IMR-90 (cell line): ENCODE results near the gene JAKMIP2. TPM values are rescaled to one million over a fixed set of nuclear protein-coding genes. Genes with fewer than 3 reads are reported as not detected.

Experiments
- ATAC-seq: fragments of 200-7000 bp; cut with Tn5 transposase; 2 replicates; pipeline ENCODE4 v1.9.1; 2020; ENCODE audit warnings: low read depth, mild to moderate bottlenecking, moderate library complexity
- BruUV-seq: library from RNA; stranded (reverse); fragments of 400-500 nt; replicated peaks from 2 replicates; lab custom pipeline; 2021; lab: Mats Ljungman, UMichigan
- CTCF ChIA-PET: fragments of 300-600 bp; formaldehyde crosslinking; extraction: SDS; loops from one replicate; lab custom pipeline; 2021; ENCODE audit warnings: antibody characterized with exemption; lab: Yijun Ruan, JAX
- POLR2A ChIA-PET: fragments of 300-600 bp; sonication (Branson Sonifier 250); formaldehyde crosslinking; loops from one replicate; lab custom pipeline; 2022; ENCODE audit warnings: antibody characterized with exemption; ENCODE audit not compliant: unreplicated experiment; lab: Charles Lee
- DNase-seq: peaks from one replicate; pipeline ENCODE4 v3.0.0; 2013
- H2AFZ ChIP-seq: replicated peaks from 2 replicates; pipeline ENCODE3; 2013; ENCODE audit warnings: low read length, mild to moderate bottlenecking; ENCODE audit not compliant: poor library complexity
- H2AK5ac ChIP-seq: 2 replicates; pipeline ENCODE4 v1.6.1; 2013; ENCODE audit warnings: low read depth, low read length, inconsistent platforms
- H2AK9ac ChIP-seq: replicated peaks from 2 replicates; pipeline ENCODE3; 2013; ENCODE audit warnings: mild to moderate bottlenecking, low read depth, low read length, moderate library complexity; ENCODE audit not compliant: poor library complexity
- H2BK120ac ChIP-seq: 2 replicates; pipeline ENCODE4 v1.6.1; 2013; ENCODE audit warnings: low read depth, low read length, inconsistent platforms
- H2BK15ac ChIP-seq: 3 replicates; pipeline ENCODE4 v1.6.1; 2013; ENCODE audit warnings: low read depth, low read length, inconsistent platforms
- H2BK20ac ChIP-seq: 2 replicates; pipeline ENCODE4 v1.6.1; 2013; ENCODE audit warnings: low read depth, mild to moderate bottlenecking, inconsistent platforms, low read length, moderate library complexity
- H2BK5ac ChIP-seq: 2 replicates; pipeline ENCODE4 v1.6.1; 2013; ENCODE audit warnings: mild to moderate bottlenecking, low read depth, low read length, inconsistent platforms; ENCODE audit not compliant: poor library complexity, severe bottlenecking
- H3K14ac ChIP-seq: replicated peaks from 2 replicates; pipeline ENCODE4 v1.6.1; 2013; ENCODE audit warnings: low read depth, low read length, inconsistent platforms
- H3K18ac ChIP-seq: 2 replicates; pipeline ENCODE4 v1.6.1; 2013; ENCODE audit warnings: low read depth, low read length, control low read depth
- H3K23ac ChIP-seq: 2 replicates; pipeline ENCODE4 v1.6.1; 2013; ENCODE audit warnings: low read depth, low read length, inconsistent platforms
- H3K27ac ChIP-seq: 2 replicates; pipeline ENCODE4 v1.5.1; 2013; ENCODE audit warnings: mild to moderate bottlenecking, control low read depth, low read length; ENCODE audit not compliant: insufficient read depth
- H3K27me3 ChIP-seq: 2 replicates; pipeline ENCODE4 v1.6.1; 2013; ENCODE audit warnings: low read length; ENCODE audit not compliant: control insufficient read depth, insufficient read depth
- H3K36me3 ChIP-seq: 2 replicates; pipeline ENCODE4 v1.6.1; 2013; ENCODE audit warnings: low read length, mixed read lengths; ENCODE audit not compliant: control insufficient read depth, insufficient read depth
- H3K4ac ChIP-seq: 2 replicates; pipeline ENCODE4 v1.6.1; 2013; ENCODE audit warnings: low read depth, low read length, inconsistent platforms
- H3K4me1 ChIP-seq: 2 replicates; pipeline ENCODE4 v1.6.1; 2013; ENCODE audit warnings: low read length, mixed read lengths; ENCODE audit not compliant: control insufficient read depth, insufficient read depth
- H3K4me2 ChIP-seq: 2 replicates; pipeline ENCODE4 v1.6.1; 2013; ENCODE audit warnings: low read depth, mild to moderate bottlenecking, control low read depth, low read length, moderate library complexity
- H3K4me3 ChIP-seq: 2 replicates; pipeline ENCODE4 v1.5.1; 2013; ENCODE audit warnings: low read depth, mild to moderate bottlenecking, control low read depth, low read length, moderate library complexity; ENCODE audit not compliant: insufficient read depth
- H3K56ac ChIP-seq: 2 replicates; pipeline ENCODE4 v1.6.1; 2013; ENCODE audit warnings: low read length, inconsistent platforms; ENCODE audit not compliant: insufficient read depth; ENCODE audit errors: extremely low read depth
- H3K79me1 ChIP-seq, 2 experiments: 2 replicates each; pipeline ENCODE4 v1.6.1; 2013; ENCODE audit warnings: low read length in 2 of 2, inconsistent platforms in 1 of 2, low read depth in 1 of 2
- H3K9ac ChIP-seq: 2 replicates; pipeline ENCODE4 v1.6.1; 2013; ENCODE audit warnings: low read depth, low read length, control low read depth
- H3K9me1 ChIP-seq: 2 replicates; pipeline ENCODE4 v1.6.1; 2013; ENCODE audit warnings: low read length, inconsistent platforms; ENCODE audit not compliant: insufficient read depth
- H3K9me3 ChIP-seq: 2 replicates; pipeline ENCODE4 v1.6.1; 2013; ENCODE audit warnings: low read length; ENCODE audit not compliant: control insufficient read depth, insufficient read depth
- H4K20me1 ChIP-seq: 2 replicates; pipeline ENCODE4 v1.6.1; 2013; ENCODE audit warnings: low read length, inconsistent platforms; ENCODE audit not compliant: insufficient read depth
- H4K5ac ChIP-seq: 2 replicates; pipeline ENCODE4 v1.6.1; 2013; ENCODE audit warnings: mild to moderate bottlenecking, low read depth, low read length, control low read depth
- H4K8ac ChIP-seq, 2 experiments: 2 replicates each; pipeline ENCODE4 v1.6.1; 2013; ENCODE audit warnings: low read depth in 2 of 2, low read length in 2 of 2, control low read depth in 1 of 2, inconsistent platforms in 1 of 2
- H4K91ac ChIP-seq: 2 replicates; pipeline ENCODE4 v1.6.1; 2013; ENCODE audit warnings: low read depth, low read length, inconsistent platforms; ENCODE audit not compliant: insufficient read depth
- MAZ ChIP-seq: IDR thresholded peaks from 2 replicates; pipeline ENCODE4 v1.6.1; 2012; ENCODE audit warnings: low read depth, mild to moderate bottlenecking, low read length, improper control_type of control experiment, moderate library complexity, borderline replicate concordance
- MXI1 ChIP-seq: IDR thresholded peaks from 2 replicates; pipeline ENCODE4 v1.6.1; 2012; ENCODE audit warnings: low read depth, mild to moderate bottlenecking, low read length, moderate library complexity, borderline replicate concordance
- NFE2L2 ChIP-seq: fragments of 150-350 bp; IDR thresholded peaks from 2 replicates; pipeline ENCODE4 v1.6.1; 2016; ENCODE audit warnings: low read depth, mild to moderate bottlenecking, low read length
- RCOR1 ChIP-seq: IDR thresholded peaks from 2 replicates; pipeline ENCODE4 v1.6.1; 2012; ENCODE audit warnings: mild to moderate bottlenecking, low read length, improper control_type of control experiment; ENCODE audit not compliant: insufficient replicate concordance
- RFX5 ChIP-seq: IDR thresholded peaks from 2 replicates; pipeline ENCODE4 v1.8.0; 2012; ENCODE audit warnings: low read depth, mild to moderate bottlenecking, low read length, moderate library complexity
- SMC3 ChIP-seq: fragments of 150-350 bp; IDR thresholded peaks from 2 replicates; pipeline ENCODE4 v1.6.1; 2016; ENCODE audit warnings: low read depth, mild to moderate bottlenecking, antibody characterized with exemption, low read length, moderate library complexity
- WGBS, 2 experiments: methylation state at CpG; one replicate each; pipeline versions ENCODE4 v1.1.5 to v1.1.7; 2013; ENCODE audit warnings: missing lambda C conversion rate in 2 of 2; ENCODE audit not compliant: insufficient read length in 1 of 2; ENCODE audit errors: extremely low coverage in 2 of 2; 5-methylcytosine and 5-hydroxymethylcytosine counted together
- dilution Hi-C: fragments of 300-500 bp; cut with HindIII; formaldehyde crosslinking; loops from one replicate; pipeline ENCODE4 v1.14.3; 2018; ENCODE audit warnings: low sequenced_read_pairs; ENCODE audit not compliant: unreplicated experiment
- in situ Hi-C: fragments of 300-500 bp; cut with MboI; formaldehyde crosslinking; loops from 3 replicates; pipeline ENCODE4 v1.14.3; 2019; ENCODE audit warnings: low sequenced_read_pairs, inconsistent platforms, mixed read lengths
- intact Hi-C: fragments of 100-400 bp; cut with micrococcal nuclease; formaldehyde crosslinking; loops from 2 replicates; pipeline ENCODE4 v1.10.0; 2022
- polyA plus RNA-seq, 3 experiments: library from polyadenylated mRNA; depleted of rRNA; stranded (reverse); fragments of >200 nt; gene quantifications; 2 replicates each; pipeline ENCODE4 v1.2.3, GENCODE V29; 2012; ENCODE audit warnings: low replicate concordance in 1 of 3
- total RNA-seq: library from RNA; depleted of rRNA; stranded (reverse); fragments of >200 nt; gene quantifications from 2 replicates; pipeline ENCODE4 v1.2.3, GENCODE V29; 2012

The JAKMIP2 gene
- total and polyA plus RNA-seq, 2 of the 4 experiments (the other 2 are of a cell fraction), result under 0.01 TPM; not detected in 1

DNA sequence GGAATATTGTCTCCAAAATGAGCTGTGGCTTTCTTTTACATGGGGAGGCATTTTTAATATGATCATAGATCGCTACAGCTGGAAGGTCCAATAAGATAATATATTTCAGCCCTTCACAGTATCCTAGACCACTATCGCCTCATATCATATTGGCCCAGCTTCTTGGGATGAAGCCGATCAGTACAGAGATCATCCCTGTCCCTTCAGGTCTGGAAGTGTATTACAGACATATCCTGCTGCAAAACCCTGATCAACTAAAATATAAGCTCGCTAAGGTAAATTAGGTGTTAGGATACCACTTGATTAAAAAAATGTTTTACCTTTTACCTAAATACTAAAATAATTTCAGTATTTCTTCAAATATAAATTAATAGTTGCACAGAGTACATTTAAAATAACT lies 41.7 kb downstream of the JAKMIP2 start:
- dilution Hi-C loops (no loop called here), intact Hi-C loops (no loop called here), in situ Hi-C loops (no loop called here)
- H2AFZ ChIP-seq, result no peak overlapping the region
- no peak overlapping the region for H4K91ac ChIP-seq
- H4K5ac ChIP-seq, result no peak overlapping the region
- H2AK9ac ChIP-seq, result no peak overlapping the region
- H3K14ac ChIP-seq, result no peak overlapping the region
- H3K4ac ChIP-seq, result no peak overlapping the region
- no peaks in the 10 kb centered on the region for H3K36me3 ChIP-seq
- no peaks in the 10 kb centered on the region for H3K4me1 ChIP-seq
- no peak for ATAC-seq
- H2BK5ac ChIP-seq, result no peak overlapping the region
- no peak overlapping the region for H3K18ac ChIP-seq
- no peaks in the 10 kb centered on the region for H3K27me3 ChIP-seq
- BruUV-seq, result no TSS peak
- H2BK120ac ChIP-seq, result no peak overlapping the region
- H2BK15ac ChIP-seq, result no peak overlapping the region
- ChIA-PET POLR2A (no interaction called here), CTCF (no interaction called here)
- no peak overlapping the region for H3K56ac ChIP-seq
- WGBS, 2 experiments, result no CpG with 5 or more reads among the region's 4 CpGs
- no peak overlapping the region for H3K4me2 ChIP-seq
- no peaks in the 10 kb centered on the region for H3K9me3 ChIP-seq
- no peak overlapping the region for H2BK20ac ChIP-seq
- H4K20me1 ChIP-seq, result no peaks in the 10 kb centered on the region
- no peak for DNase-seq
- H3K23ac ChIP-seq, result no peak overlapping the region
- no peak overlapping the region for H3K4me3 ChIP-seq
- H3K27ac ChIP-seq, result no peak overlapping the region
- no peak overlapping the region for H4K8ac ChIP-seq
- TF ChIP-seq RFX5 (no peak), RCOR1 (no peak), MAZ (no peak), SMC3 (no peak), NFE2L2 (no peak), MXI1 (no peak)
- no peak overlapping the region for H2AK5ac ChIP-seq
- H3K9ac ChIP-seq, result no peak overlapping the region
- H3K9me1 ChIP-seq, result no peaks in the 10 kb centered on the region
- H3K79me1 ChIP-seq, result no peaks in the 10 kb centered on the region
